Gastrocnemius medialis (tissue), 4 donors: ENCODE measurements around the gene OR2V2.

Source experiments
- CTCF ChIP-seq, 5 experiments: fragments of 450-650 bp in 3 of 5; fragments of 200-600 bp in 2 of 5; sonication (generic) in 2 of 5; IDR thresholded peaks in 4 of 5; conservative IDR thresholded peaks in 1 of 5; 1 replicate in 4 of 5; 2 replicates in 1 of 5; pipeline ENCODE4 v1.5.1; 2016 to 2019; ENCODE audit warnings: antibody characterized with exemption in 5 of 5, mild to moderate bottlenecking in 3 of 5, moderate library complexity in 3 of 5
- POLR2A ChIP-seq, 2 donors: fragments of 450-650 bp; IDR thresholded peaks; one replicate each; pipeline ENCODE4 v1.6.1; 2017; ENCODE audit warnings: antibody characterized with exemption in 2 of 2, mild to moderate bottlenecking in 2 of 2, moderate library complexity in 2 of 2

GRCh38 chr5:181204826-181205760 lies 57.7 kb downstream of the OR2V2 start, which contains the start of gene TRIM7:
- TF ChIP-seq POLR2A (IDR thresholded peaks at IDR 0.05) (peak; percentile 70 to 87), CTCF (IDR thresholded peaks at IDR 0.05 in 4 of 5, conservative IDR thresholded peaks at IDR 0.05 in 1 of 5) (no peak)
